K562 (cell line): ENCODE measurements around the gene TMC4. TPM values are rescaled to one million over a fixed set of nuclear protein-coding genes. Genes with fewer than 3 reads are reported as not detected.
A peak's percentile ranks its signal among the peaks of the same experiment; 100 is the strongest.

ENCODE experiments used
- EWSR1 ChIP-seq: fragments of 450-650 bp; IDR thresholded peaks from 2 replicates; pipeline ENCODE4 v1.6.1; 2018; ENCODE audit warnings: borderline replicate concordance, mild to moderate bottlenecking, low read depth, moderate library complexity; ENCODE audit not compliant: partially characterized antibody
- FIP1L1 ChIP-seq: fragments of 200-400 bp; formaldehyde crosslinking; IDR thresholded peaks from 2 replicates; pipeline ENCODE4 v1.6.1; 2018; ENCODE audit warnings: mild to moderate bottlenecking, low read depth, low read length; ENCODE audit not compliant: poor library complexity, severe bottlenecking
- MGA ChIP-seq: fragments of 450-650 bp; IDR thresholded peaks from 2 replicates; pipeline ENCODE4 v1.6.1; 2016; ENCODE audit warnings: mild to moderate bottlenecking, moderate library complexity
- MXI1 ChIP-seq: IDR thresholded peaks from 2 replicates; pipeline ENCODE4 v1.6.1; 2011; ENCODE audit warnings: low read depth, mild to moderate bottlenecking, improper control_type of control experiment, low read length
- NCOA4 ChIP-seq: fragments of 450-650 bp; IDR thresholded peaks from 2 replicates; pipeline ENCODE4 v1.6.1; 2018; ENCODE audit warnings: mild to moderate bottlenecking; ENCODE audit not compliant: partially characterized antibody
- NONO ChIP-seq, 2 experiments: fragments of 200-400 bp in 1 of 2; fragments of 450-650 bp in 1 of 2; formaldehyde crosslinking in 1 of 2; IDR thresholded peaks; 2 replicates each; pipeline ENCODE4 v1.6.1; 2017; ENCODE audit warnings: low read depth in 2 of 2, mild to moderate bottlenecking in 2 of 2, moderate library complexity in 2 of 2, low read length in 1 of 2
- SFPQ ChIP-seq: fragments of 200-400 bp; formaldehyde crosslinking; IDR thresholded peaks from 2 replicates; pipeline ENCODE4 v1.6.1; 2017; ENCODE audit warnings: mild to moderate bottlenecking, low read depth, low read length, moderate library complexity
- SMAD1 ChIP-seq: fragments of 150-350 bp; IDR thresholded peaks from 2 replicates; pipeline ENCODE4 v1.6.1; 2014; ENCODE audit warnings: low read length, low read depth; ENCODE audit not compliant: partially characterized antibody
- polyA plus RNA-seq, 8 experiments: library from polyadenylated mRNA; depleted of rRNA in 4 of 8; stranded (reverse) in 5 of 8; unstranded in 3 of 8; fragments of >200 nt; fragmentation: Nextera tagmentation in 2 of 8; fragmentation: Illumina TruSeq in 1 of 8; extraction: Ambion mirVana in 2 of 8; extraction: Trizol in 1 of 8; gene quantifications; 2 replicates each; pipeline versions ENCODE4 v1.2.1 to v1.2.3, GENCODE V29; 2011 to 2014; ENCODE audit warnings: inconsistent platforms in 1 of 8, missing spikeins in 1 of 8
- total RNA-seq, 7 experiments: library from RNA; depleted of rRNA in 6 of 7; stranded (reverse); fragments of >200 nt in 6 of 7; fragmentation: Illumina TruSeq in 2 of 7; extraction: Trizol in 2 of 7; gene quantifications; 2 replicates each; pipeline versions ENCODE4 v1.2.1 to v1.2.3, GENCODE V29; 2011 to 2021; ENCODE audit warnings: low replicate concordance in 1 of 7

The TMC4 gene
- total and polyA plus RNA-seq, 9 of the 15 experiments (the other 6 are each of a cell fraction or from before 2014, with no cell fraction given) = 0.12 to 0.79 (median 0.36) TPM; not detected in 2

GRCh38 chr19:54209058-54209810, 36.3 kb upstream of the TMC4 start (continued):
- TF ChIP-seq NONO (IDR thresholded peaks at IDR 0.05; ENCODE audit: low read depth in 2 of 2, low read length in 1 of 2) (no peak), EWSR1 (peak; percentile 41), SMAD1 (peak; percentile 11), NCOA4 (no peak), FIP1L1 (peak; percentile 76), MGA (no peak), MXI1 (0 out of 2 replicates have a peak, but pooled peaks have one; percentile 1), SFPQ (0 out of 2 replicates have a peak, but pooled peaks have one; percentile 46)
